HEK293 (cell line): Measurements from ENCODE around the gene FAM234A.

Experiments used
- CTCF ChIP-seq: fragments of 450-650 bp; formaldehyde crosslinking; IDR thresholded peaks from 2 replicates; pipeline ENCODE4 v1.5.1; 2016; ENCODE audit warnings: missing biosample characterization, missing genetic modification characterization
- HOXC10 ChIP-seq: sonication (generic); formaldehyde crosslinking; IDR thresholded peaks from 2 replicates; pipeline ENCODE4 v1.8.1; 2023; ENCODE audit warnings: mild to moderate bottlenecking, missing genetic modification reagents
- PRDM6 ChIP-seq: fragments of 450-650 bp; formaldehyde crosslinking; IDR thresholded peaks from 2 replicates; pipeline ENCODE4 v1.5.1; 2017; ENCODE audit warnings: missing biosample characterization, missing genetic modification characterization
- REST ChIP-seq: fragments of 450-650 bp; formaldehyde crosslinking; IDR thresholded peaks from 2 replicates; pipeline ENCODE4 v1.5.1; 2016; ENCODE audit warnings: missing biosample characterization, missing genetic modification characterization
- ZNF23 ChIP-seq: fragments of 450-650 bp; formaldehyde crosslinking; IDR thresholded peaks from 2 replicates; pipeline ENCODE4 v1.5.1; 2016; ENCODE audit warnings: missing biosample characterization, missing genetic modification characterization, borderline replicate concordance
- ZNF274 ChIP-seq, 2 experiments: fragments of 200-500 bp in 1 of 2; fragments of 450-650 bp in 1 of 2; sonication (Bioruptor generic) in 1 of 2; formaldehyde crosslinking in 1 of 2; IDR thresholded peaks; 2 replicates each; pipeline versions ENCODE4 v1.5.1 to v1.6.1; 2014 to 2016; ENCODE audit warnings: borderline replicate concordance in 1 of 2, inconsistent platforms in 1 of 2, low read length in 1 of 2, missing biosample characterization in 1 of 2, missing genetic modification characterization in 1 of 2
- ZNF433 ChIP-seq: fragments of 450-650 bp; formaldehyde crosslinking; IDR thresholded peaks from 2 replicates; pipeline ENCODE4 v1.5.1; 2016; ENCODE audit warnings: missing biosample characterization, missing genetic modification characterization, low read depth
- ZNF596 ChIP-seq: fragments of 450-650 bp; IDR thresholded peaks from 2 replicates; pipeline ENCODE4 v1.5.0; 2018; ENCODE audit warnings: missing biosample characterization, mild to moderate bottlenecking, missing genetic modification characterization, moderate library complexity
- ZNF785 ChIP-seq: fragments of 450-650 bp; formaldehyde crosslinking; IDR thresholded peaks from 2 replicates; pipeline ENCODE4 v1.5.1; 2016; ENCODE audit warnings: missing biosample characterization, missing genetic modification characterization

GRCh38 chr16:243348-243747 lies 8.7 kb downstream of the FAM234A start:
- TF ChIP-seq ZNF433 (tag by site-specific recombination) (no peak), ZNF23 (tag by site-specific recombination) (no peak), PRDM6 (no peak), HOXC10 (CRISPR knock-in tag) (no peak), CTCF (tag by site-specific recombination) (no peak), ZNF596 (no peak), ZNF785 (tag by site-specific recombination) (no peak), ZNF274 (IDR thresholded peaks at IDR 0.05; ENCODE audit: low read length) (no peak), ZNF274 (tag by site-specific recombination; IDR thresholded peaks at IDR 0.05; ENCODE audit: borderline replicate concordance) (no peak), REST (tag by site-specific recombination) (no peak)
